K562 (cell line): ENCODE results near the gene PDZRN3.

Experiments
- ELF4 ChIP-seq: fragments of 450-650 bp; formaldehyde crosslinking; IDR thresholded peaks from 2 replicates; pipeline ENCODE4 v1.4.0; 2022; ENCODE audit warnings: missing genetic modification characterization
- FOXP1 ChIP-seq: sonication (generic); formaldehyde crosslinking; IDR thresholded peaks from 2 replicates; pipeline ENCODE4 v1.8.0; 2022; ENCODE audit warnings: mild to moderate bottlenecking, missing genetic modification reagents
- NFE2L1 ChIP-seq: fragments of 450-650 bp; IDR thresholded peaks from 2 replicates; pipeline ENCODE4 v1.6.1; 2016; ENCODE audit warnings: missing genetic modification characterization, low read depth, mild to moderate bottlenecking, missing compliant biosample characterization, moderate library complexity, borderline replicate concordance
- SMC3 ChIP-seq: conservative IDR thresholded peaks from 2 replicates; pipeline ENCODE4 v1.6.1; 2011; ENCODE audit warnings: low read depth, low read length, improper control_type of control experiment; ENCODE audit not compliant: insufficient read depth
- ZNF175 ChIP-seq: fragments of 200-800 bp; sonication (Bioruptor generic); IDR thresholded peaks from 2 replicates; pipeline ENCODE4 v1.6.1; 2016; ENCODE audit warnings: low read depth, mild to moderate bottlenecking, missing genetic modification characterization, missing compliant biosample characterization
- TF ChIP-seq, protein P1 (sequence below), 2 experiments: fragments of 450-650 bp in 1 of 2; sonication (generic) in 1 of 2; formaldehyde crosslinking in 1 of 2; IDR thresholded peaks in 1 of 2; conservative IDR thresholded peaks in 1 of 2; 2 replicates each; pipeline versions ENCODE4 v1.6.1 to v1.8.1; 2016 to 2023; ENCODE audit warnings: mild to moderate bottlenecking in 2 of 2, moderate library complexity in 2 of 2, inconsistent platforms in 1 of 2, missing genetic modification reagents in 1 of 2

DNA sequence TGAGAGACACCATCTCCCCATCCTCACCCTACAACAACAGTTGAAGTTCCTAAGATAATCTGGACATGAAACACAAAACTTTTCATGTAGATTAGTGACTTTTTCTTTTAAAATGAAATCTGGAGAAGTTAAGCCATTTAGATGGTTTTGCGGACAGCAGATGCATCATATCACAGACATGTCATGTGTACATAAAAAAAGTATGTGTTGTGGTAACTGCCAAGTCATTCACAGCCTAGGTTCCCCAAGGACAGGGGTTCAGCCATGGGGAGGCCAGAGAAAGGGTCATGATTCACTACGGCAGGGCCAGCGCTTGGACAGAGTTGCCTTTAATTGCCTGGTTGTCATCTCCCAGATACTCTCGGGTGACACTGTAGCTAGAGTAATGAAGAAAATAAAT lies 163.2 kb downstream of the PDZRN3 start:
- TF ChIP-seq ZNF175 (CRISPR knock-in tag) (no peak), NFE2L1 (tag) (no peak), FOXP1 (CRISPR knock-in tag) (no peak), SMC3 (no peak), ELF4 (CRISPR knock-in tag) (no peak)
- TF ChIP-seq, protein P1, sequence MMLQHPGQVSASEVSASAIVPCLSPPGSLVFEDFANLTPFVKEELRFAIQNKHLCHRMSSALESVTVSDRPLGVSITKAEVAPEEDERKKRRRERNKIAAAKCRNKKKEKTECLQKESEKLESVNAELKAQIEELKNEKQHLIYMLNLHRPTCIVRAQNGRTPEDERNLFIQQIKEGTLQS (IDR thresholded peaks at IDR 0.05), result no peak
- TF ChIP-seq, protein P1 (CRISPR knock-in tag; conservative IDR thresholded peaks at IDR 0.05), result no peak
